ENCODE results near the gene XNDC1N.
A peak's percentile ranks its signal among the peaks of the same experiment; 100 is the strongest.

Gene XNDC1N

DNA sequence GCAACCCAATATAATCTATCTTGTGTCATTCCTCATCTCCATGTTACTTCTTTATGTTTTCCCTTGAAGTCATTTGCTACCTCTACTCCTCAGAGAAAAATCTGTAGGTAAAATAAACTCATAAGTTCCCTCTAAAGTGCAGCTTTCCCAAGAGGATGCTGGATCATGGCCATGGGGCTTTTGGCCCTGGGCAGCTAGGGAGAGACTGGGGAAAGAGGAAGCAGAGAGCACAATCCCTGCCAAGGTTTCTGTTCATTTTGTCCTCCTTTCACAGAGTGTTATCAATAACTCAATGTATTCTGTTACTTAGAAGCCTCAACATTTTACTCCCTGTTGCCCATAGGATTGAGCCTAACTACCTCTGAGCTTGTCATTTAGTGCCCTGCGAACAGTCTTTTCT lies 9.4 kb upstream of the XNDC1N start:
- no peaks in the 10 kb centered on the region for H3K36me3 ChIP-seq (replicated peaks)
- DNase-seq = no peak
- TF ChIP-seq, protein P1, sequence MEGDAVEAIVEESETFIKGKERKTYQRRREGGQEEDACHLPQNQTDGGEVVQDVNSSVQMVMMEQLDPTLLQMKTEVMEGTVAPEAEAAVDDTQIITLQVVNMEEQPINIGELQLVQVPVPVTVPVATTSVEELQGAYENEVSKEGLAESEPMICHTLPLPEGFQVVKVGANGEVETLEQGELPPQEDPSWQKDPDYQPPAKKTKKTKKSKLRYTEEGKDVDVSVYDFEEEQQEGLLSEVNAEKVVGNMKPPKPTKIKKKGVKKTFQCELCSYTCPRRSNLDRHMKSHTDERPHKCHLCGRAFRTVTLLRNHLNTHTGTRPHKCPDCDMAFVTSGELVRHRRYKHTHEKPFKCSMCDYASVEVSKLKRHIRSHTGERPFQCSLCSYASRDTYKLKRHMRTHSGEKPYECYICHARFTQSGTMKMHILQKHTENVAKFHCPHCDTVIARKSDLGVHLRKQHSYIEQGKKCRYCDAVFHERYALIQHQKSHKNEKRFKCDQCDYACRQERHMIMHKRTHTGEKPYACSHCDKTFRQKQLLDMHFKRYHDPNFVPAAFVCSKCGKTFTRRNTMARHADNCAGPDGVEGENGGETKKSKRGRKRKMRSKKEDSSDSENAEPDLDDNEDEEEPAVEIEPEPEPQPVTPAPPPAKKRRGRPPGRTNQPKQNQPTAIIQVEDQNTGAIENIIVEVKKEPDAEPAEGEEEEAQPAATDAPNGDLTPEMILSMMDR (IDR thresholded peaks at IDR 0.05; ENCODE audit: low read depth, low read length, missing control alignments) = no peak
- H3K27me3 ChIP-seq (replicated peaks) = no peaks in the 10 kb centered on the region
- in situ Hi-C loops (cut with HindIII; ENCODE audit: low pct_ligation_motif_present, low sequenced_read_pairs) = no loop called here
- no peak overlapping the region for H3K27ac ChIP-seq
- H3K4me3 ChIP-seq (ENCODE audit: low read depth, low read length) = no peak overlapping the region

DNA sequence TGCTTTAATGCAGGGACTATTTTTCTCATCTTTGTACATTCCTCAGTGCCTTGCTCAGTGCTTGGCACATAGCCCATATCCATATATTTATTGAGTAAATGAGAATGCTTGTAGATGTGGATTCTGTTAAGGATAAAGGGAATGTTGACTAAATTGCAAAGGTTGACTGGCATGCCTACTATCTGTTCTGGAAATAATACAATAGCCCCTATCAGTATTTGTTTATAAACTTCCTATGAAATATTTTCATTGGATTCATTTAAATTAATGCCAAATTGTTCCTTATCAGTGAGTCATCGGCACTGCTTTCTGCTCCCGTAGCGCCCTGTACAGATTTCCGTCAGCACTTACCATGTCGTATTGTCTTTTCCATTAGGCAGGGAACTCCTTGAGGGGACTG lies 8.4 kb upstream of the XNDC1N start:
- peak overlapping the region; percentile 46 for H3K27ac ChIP-seq
- TF ChIP-seq, protein P1 (IDR thresholded peaks at IDR 0.05; ENCODE audit: low read depth, low read length, missing control alignments) = no peak
- H3K27me3 ChIP-seq (replicated peaks) = no peaks in the 10 kb centered on the region
- no peak overlapping the region for H3K4me3 ChIP-seq (ENCODE audit: low read depth, low read length)
- DNase-seq = peak; percentile 76
- H3K36me3 ChIP-seq (replicated peaks) = no peaks in the 10 kb centered on the region
- in situ Hi-C loops (cut with HindIII; ENCODE audit: low pct_ligation_motif_present, low sequenced_read_pairs) = no loop called here

DNA sequence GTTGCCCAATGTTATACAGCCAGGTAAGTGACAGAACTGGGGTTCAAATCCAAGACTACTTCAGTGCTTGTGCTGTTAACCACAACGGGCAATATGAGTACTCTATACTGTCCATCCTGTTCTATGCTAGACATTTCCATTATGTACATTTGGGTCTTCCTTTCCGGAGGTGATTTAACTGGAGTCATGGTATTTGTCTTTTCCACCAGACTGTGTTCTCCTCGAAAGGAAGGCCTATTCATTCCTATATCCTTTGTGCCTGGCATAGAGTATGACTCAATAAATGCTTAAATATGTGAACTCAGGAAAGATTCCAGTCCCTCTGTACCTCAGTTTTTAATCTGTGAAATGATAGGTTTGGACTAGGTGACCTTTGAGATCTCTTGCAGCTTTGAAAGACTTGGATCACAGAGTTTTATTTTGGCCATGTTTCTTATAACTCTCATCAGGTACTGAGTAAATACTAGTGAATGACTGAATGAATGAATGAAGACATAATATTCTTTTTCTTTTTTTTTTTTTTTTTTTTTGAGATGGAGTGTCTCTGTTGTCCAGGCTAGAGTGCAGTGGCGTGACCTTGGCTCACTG lies 7.0 kb upstream of the XNDC1N start:
- TF ChIP-seq, protein P1 (IDR thresholded peaks at IDR 0.05; ENCODE audit: low read depth, low read length, missing control alignments) = no peak
- H3K27me3 ChIP-seq (replicated peaks) = no peaks in the 10 kb centered on the region
- in situ Hi-C loops (cut with HindIII; ENCODE audit: low pct_ligation_motif_present, low sequenced_read_pairs) = no loop called here
- H3K36me3 ChIP-seq (replicated peaks) = no peaks in the 10 kb centered on the region
- DNase-seq = no peak
- no peak overlapping the region for H3K27ac ChIP-seq
- H3K4me3 ChIP-seq (ENCODE audit: low read depth, low read length) = no peak overlapping the region

DNA sequence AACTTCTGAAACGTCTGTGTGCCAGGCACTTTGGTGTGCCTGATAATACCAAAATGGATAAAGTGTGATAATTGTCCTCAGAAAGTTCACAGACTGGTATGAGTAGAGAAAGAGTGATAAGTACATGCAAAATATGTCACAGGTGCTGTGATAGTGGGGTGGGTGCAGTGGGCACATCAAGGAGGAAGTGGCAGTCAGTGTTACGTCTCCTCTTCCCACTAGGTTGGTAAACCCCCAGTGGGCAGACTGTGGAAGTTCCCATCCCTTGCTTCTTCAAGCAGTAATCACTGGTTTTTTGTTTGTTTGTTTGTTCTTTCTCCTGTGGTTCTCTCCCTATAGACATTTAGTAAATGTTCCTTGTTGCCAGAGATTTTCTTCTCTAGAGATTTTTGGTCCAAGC lies 5.8 kb upstream of the XNDC1N start:
- Histone ChIP-seq H3K27me3 (replicated peaks) (no peaks in the 10 kb centered on the region), H3K36me3 (replicated peaks) (no peaks in the 10 kb centered on the region), H3K27ac (no peak overlapping the region), H3K4me3 (ENCODE audit: low read depth, low read length) (no peak overlapping the region)
- TF ChIP-seq, protein P1 (IDR thresholded peaks at IDR 0.05; ENCODE audit: low read depth, low read length, missing control alignments) = no peak
- in situ Hi-C loops (cut with HindIII; ENCODE audit: low pct_ligation_motif_present, low sequenced_read_pairs) = no loop called here
- DNase-seq = no peak

DNA sequence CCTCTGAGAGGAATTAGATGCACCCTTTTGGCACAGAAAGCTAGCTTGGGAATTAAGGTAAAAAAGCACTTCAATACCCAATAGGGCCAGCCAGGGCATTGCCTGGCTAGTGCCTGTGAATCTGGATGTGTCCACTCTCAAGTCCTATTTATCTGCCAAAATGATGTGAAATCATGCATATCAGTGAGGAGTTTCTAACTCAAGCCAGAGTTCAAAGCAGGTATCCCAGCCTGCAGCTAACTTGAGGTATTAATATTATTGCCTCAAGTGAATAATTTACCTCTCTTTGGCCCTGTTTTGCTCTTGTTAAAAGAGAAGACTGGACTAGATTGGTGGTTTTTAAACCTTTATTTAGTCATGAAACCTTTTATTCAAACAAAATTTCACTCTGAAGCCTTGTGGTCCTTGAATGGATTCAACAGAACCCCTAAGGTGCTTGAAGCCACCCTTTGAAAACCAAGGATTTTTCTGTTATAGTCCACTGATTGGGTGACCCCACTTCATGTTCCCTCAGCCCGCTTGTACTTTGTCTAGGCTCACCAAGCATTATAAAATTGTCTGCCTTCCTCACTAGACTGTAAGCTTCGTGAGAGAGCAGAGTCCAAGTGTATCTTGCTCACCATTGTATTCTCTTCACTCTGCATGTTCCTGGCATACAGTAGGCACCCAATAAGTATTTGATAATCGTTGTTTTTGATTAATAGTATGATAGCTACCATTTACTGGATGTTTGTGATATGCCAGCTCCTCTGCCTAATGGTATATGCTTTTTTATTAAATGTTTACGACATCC lies 4.9 kb upstream of the XNDC1N start:
- TF ChIP-seq, protein P1 (IDR thresholded peaks at IDR 0.05; ENCODE audit: low read depth, low read length, missing control alignments) = no peak
- DNase-seq = no peak
- Histone ChIP-seq H3K4me3 (ENCODE audit: low read depth, low read length) (no peak overlapping the region), H3K27me3 (replicated peaks) (no peaks in the 10 kb centered on the region), H3K27ac (no peak overlapping the region), H3K36me3 (replicated peaks) (no peaks in the 10 kb centered on the region)
- in situ Hi-C loops (cut with HindIII; ENCODE audit: low pct_ligation_motif_present, low sequenced_read_pairs) = no loop called here

Data from brain microvascular endothelial cell (primary cell).